ENCODE measurements around the gene IL19. TPM values are rescaled to one million over a fixed set of nuclear protein-coding genes. Genes with fewer than 3 reads are reported as not detected.

The IL19 gene, protein sequence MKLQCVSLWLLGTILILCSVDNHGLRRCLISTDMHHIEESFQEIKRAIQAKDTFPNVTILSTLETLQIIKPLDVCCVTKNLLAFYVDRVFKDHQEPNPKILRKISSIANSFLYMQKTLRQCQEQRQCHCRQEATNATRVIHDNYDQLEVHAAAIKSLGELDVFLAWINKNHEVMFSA
- not detected for polyA plus RNA-seq (ENCODE audit: insufficient read length)

DNA sequence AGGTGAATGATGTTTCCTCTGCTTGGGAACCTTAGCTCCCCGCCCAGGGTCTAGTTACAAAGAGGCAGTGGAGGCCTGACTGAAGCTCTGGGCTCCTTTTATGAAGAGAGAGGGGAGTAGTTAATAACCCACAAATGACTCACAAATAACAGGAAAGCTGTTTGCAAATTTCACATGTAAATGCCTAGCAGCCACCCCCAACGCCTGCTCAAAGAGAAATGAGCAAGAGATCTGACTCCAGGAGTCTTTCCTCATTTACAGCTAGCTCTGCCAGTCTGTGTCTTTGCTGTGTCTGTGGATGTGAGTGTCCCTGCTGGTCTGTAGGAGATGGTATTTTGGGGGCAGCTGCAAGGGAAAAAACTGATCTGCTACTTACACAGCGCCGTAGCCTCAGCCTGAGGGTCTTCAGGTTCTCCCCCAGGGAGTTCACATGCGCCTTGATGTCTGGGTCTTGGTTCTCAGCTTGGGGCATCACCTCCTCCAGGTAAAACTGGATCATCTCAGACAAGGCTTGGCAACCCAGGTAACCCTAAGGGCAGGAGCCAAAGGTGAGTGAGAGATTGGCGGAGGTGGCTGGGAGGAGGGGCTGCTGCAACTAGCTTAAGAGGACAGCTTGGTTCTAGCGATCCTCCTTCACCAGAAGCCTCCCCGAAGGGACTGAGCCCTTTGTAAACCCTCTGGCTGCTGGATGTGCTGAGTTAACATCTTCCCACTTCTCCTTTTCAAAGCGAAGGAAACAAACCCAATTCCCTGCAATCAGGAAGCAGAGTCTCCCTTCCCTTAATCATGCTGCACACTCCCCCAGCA, at the start of gene IL19:
TSS of gene IL19 (plus strand) at position 243 of the 807 bp plus-strand sequence. CDS start 65,890 bp downstream, outside the sequence.
- no peak for DNase-seq (ENCODE audit: low read depth)

DNA sequence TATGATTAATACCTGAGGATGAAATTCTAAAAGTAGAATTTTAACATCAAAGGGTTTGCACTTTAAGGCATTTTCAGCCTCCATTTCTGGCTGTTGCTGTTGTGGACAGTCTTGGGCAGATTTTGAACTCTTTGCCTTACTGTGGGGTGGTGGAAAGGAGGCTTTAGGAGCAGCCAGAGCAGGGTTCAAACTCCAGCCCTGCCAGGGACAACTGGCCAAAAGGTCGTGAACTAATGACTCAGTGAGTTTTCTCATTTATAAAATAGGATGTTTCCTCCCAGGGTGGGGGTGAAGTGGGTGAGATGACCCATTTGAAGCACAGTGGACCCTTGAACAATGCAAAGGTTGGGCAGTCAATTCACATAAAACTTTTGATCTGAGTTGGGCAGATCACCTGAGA, 49.1 kb upstream of the IL19 start:
- DNase-seq (ENCODE audit: low read depth): no peak

DNA sequence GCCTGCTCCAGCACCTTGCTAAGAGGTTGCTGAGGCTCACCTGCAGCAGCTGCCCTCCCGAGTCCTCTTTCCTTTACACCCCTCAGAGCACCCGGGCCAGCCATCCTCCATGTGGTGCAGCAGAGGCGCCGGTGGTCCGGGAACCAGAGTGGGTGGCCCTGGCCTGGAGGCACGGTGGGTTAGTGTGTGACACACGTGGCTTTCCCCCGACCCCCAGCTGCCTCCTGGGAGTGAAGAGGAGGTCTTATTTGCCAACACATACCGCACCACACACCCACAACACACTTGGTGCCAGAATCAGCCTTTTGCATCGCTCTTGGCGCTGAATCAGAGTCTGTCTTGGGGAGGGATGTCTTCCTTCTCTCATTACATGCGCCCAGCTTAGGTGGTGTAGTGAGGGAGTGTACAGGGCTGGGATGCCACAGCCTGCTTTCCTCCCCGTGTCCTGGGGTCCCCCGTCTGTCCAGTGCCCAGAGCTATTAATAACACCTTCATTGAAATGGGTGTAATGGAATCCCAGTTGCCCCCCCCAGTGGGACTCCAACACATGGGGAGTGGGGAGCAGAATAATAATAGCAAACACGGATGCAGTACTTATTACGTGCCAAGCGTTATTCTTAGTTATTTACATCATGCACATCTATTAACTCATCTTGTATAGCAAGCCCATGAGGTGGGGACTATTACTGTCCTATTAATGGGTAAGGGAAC, 47.7 kb upstream of the IL19 start:
- DNase-seq (ENCODE audit: low read depth): no peak

DNA sequence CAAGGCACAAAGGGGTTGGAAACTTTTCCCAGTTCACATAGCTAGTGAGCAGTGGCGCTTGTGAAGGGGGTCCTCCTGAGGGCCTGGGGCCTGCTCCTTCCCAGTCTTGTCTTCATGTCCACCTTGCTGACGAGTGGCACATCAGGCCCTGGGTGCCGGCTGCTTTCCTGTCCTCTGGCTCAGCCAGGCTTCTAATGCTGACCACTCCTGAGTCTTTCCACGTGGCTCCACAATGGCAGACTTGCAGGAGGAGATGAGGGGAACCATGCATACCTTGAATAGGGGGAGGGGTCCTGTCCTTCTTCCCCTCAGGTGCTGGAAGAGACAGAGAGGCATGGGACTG, 47.1 kb upstream of the IL19 start:
- no peak for DNase-seq (ENCODE audit: low read depth)

DNA sequence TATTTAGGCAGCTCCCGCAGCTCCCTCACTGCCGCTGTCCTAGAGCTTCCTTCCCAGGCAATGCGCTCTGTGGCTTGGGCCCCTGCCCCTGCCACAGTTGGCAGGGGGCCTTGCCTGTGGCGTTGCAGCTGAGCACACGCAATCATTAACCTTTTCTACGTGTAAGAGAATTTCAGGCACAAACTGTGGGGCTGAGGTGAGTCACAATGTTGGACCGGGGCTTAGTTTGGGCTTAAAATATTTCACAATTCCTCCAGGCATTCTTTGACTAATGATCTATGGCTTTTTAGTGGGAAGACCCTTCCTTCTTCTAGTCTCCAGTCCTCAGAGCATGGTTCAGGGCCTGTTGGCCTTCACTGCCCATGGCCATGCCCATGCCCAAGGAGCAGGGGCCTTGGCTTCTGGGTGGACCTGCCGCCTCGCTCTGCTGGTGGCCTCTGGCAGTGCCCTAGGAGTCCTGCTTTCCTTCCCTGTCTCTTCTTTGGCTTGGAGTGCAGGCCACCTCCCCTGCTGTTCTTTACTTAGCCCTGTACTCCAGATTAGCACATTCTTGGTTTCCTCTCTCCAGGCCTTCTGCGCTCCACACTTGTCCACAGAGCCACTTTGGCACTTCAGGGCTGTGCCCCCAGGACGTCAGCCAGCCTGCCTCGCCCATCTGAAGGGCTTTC, 46.6 kb upstream of the IL19 start:
- no peak for DNase-seq (ENCODE audit: low read depth)

DNA sequence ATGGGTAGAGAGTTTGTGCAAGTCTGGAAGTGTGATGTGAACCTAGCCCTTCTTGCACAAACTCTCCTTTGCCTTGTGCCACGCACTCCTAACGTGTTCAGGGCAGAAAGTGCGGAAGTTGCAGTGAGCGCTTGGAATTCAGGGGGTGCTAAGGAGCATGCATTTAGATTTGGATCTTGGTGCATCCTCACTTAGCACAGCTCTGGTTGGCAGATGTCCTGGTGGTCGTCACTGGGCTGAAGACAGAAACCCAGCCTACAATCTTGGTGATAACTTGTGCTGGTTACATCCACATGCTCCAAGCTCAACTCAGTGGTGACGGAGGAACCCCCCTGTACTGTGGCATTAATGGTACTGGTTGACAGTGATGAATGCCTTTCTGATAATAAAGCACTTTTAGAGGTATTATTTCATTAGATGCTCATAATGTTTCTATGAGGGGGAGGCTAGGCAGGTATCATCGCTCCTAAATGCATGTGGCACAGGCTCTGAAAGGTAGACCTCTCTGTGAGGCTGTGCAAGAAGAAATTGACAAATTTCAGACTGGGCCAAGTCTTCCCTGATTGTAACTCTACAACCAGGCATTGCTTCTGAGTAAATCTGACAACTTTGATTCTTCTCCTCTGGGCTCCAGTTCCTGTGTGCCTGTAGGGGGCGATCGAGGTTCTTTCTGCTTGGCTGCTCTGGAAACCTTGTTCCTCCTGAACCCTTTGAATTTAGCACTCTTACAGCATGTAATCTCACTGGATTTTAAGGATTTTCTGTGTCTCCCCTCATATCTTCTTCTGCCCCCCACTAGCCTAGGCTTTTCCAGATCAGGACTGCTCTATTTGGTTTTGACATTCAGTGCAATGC, 45.2 kb upstream of the IL19 start:
- DNase-seq (ENCODE audit: low read depth): no peak

DNA sequence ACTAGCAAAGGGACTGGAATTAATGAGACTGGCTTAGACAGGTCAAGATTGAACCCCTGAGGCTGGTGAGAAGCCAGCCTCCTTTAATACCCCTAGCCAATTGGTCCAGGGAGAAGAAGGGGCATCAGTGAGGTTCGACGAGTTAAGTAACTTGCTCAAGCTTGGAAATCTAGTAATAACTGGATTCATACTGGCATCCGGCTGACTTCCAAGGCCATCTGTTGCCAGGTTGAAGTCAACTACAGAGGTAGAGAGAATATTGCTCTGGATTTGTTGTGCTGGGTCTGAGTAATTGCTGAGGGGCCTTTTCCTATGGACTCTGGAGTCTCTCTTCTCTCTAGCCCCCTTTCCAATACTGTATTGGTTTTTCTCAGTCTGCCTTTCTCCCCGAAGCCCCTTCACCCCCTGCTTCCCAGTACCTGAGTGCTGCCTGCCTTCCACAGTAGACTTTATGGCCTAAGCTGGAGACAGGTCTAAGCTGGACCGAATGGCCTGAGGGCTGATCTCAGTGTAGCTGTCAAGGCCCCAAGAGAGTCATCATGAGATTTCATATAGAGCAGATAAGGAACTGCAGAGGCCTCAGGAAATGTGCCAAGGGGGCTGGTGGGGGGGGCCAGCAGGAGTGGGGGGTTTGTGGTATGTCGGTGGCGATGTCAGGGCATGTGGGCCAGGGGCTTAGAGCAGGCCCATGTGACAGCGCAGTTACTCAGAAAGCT, 42.4 kb upstream of the IL19 start:
- no peak for DNase-seq (ENCODE audit: low read depth)

DNA sequence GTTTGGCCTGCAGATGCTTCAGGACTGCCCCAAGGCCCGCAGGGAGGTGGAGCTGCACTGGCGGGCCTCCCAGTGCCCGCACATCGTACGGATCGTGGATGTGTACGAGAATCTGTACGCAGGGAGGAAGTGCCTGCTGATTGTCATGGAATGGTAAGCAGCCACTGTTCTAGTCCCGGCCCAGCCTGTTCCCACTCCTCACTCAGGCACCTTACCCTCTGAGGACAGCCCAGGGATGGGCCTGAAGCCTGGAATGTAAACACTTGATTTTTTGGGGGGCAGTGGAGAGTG, 41.9 kb upstream of the IL19 start:
- DNase-seq (ENCODE audit: low read depth): no peak

DNA sequence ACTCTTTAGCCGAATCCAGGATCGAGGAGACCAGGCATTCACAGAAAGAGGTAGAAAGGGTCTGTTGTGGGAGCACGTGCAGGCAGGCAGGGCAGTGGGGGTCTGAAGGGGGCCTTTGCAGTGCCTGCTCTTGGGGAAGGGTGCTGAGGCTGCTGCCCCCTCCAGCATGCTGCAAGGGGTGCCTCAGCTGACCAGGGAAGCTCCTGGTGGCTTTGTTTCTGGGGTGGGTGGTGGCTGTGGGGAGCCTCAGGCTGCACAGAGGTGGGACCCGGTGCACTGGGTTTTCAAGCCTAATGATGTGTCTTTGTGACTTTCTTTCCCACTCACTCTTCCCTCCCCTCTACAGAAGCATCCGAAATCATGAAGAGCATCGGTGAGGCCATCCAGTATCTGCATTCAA, 41.5 kb upstream of the IL19 start:
- DNase-seq (ENCODE audit: low read depth): no peak

DNA sequence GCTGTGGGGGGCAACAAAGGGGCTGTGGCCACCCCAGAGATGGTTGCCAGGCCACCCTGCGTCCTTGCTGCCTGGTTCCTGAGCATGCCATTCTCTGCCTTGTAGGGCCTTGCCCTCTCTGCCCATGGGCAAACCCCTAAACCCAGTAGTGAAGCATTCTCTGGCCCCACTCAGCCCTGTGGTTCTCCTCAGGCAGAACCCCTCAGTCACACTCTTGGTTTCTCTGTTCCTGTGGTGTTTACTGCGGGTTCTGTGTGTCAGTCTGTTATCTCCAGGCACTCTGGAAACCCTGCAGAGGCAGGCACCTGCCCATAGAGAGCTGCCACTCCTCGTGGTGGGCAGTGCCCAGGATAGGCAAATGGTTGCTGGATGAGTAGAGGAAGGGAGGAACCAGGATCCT, 41.1 kb upstream of the IL19 start:
- DNase-seq (ENCODE audit: low read depth): no peak

DNA sequence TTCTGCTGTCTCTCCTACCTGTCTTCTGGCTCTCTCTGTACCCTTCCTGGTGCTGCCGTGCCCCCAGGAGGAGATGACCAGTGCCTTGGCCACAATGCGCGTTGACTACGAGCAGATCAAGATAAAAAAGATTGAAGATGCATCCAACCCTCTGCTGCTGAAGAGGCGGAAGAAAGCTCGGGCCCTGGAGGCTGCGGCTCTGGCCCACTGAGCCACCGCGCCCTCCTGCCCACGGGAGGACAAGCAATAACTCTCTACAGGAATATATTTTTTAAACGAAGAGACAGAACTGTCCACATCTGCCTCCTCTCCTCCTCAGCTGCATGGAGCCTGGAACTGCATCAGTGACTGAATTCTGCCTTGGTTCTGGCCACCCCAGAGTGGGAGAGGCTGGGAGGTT, 38.1 kb upstream of the IL19 start:
- DNase-seq (ENCODE audit: low read depth): no peak

DNA sequence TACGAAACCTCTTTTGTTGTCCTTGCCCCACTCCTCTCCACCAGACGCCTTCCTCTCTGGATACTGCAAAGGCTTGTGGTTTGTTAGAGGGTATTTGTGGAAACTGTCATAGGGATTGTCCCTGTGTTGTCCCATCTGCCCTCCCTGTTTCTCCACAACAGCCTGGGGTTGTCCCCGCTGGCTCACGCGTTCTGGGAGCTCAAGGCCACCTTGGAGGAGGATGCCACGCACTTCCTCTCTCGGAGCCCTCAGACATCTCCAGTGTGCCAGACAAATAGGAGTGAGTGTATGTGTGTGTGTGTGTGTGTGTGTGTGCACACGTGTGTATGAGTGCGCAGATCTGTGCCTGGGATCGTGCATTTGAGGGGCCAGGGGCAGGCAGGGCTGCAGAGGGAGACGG, 37.6 kb upstream of the IL19 start:
- no peak for DNase-seq (ENCODE audit: low read depth)

DNA sequence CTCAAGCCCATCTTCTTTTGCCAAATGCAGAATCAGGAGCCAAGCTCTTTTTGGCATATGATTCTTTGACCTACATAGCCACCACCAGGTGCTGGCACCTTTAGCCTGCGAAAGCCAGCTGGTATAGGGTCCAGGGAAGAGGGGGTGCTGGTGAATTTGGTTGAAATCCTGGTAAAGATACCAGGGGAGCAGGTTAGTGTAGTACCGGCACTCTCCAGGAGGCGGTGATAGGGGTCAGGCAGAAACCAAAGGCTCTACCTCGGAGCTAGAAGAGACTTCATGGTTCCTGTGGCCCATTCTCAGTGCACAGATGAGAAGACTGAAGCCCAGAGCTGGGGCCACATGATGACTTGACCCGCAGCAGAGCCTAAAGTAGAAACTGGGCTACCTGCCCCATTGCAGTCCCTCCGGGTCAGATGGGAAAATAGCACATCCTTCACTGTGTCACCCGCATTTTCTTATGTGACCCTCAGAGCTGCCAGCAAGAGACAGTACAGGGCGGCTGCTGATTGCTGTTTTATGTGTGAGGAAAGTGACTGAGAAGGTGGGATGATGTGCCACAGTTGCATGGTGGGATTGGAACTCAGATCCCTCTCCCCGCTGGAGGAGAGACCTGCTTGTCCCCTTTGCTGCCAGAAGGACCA, 36.0 kb upstream of the IL19 start:
- no peak for DNase-seq (ENCODE audit: low read depth)

DNA sequence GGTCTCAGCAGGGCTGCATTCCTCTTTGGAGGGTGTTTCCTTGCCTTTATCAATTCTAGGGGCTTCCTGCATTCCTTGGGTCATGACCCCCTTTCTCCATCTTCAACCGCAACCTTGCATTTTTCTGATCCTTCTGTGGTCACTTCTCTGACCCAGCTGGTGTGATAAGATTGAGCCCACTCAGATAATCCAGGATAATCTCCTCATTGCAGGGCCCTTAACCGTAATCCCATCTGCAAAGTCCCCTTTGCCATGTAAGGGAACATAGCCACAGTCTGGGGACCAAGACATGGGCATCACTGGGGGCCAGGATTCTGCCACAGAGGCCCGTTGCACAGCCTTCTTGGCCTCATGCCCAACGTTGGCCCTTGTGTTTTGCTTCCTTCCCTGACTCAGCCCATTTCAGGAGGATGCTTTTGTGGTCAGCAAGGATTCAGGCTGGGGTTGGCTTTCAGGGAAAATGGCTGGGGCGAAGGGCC, 35.0 kb upstream of the IL19 start:
- DNase-seq (ENCODE audit: low read depth): no peak

DNA sequence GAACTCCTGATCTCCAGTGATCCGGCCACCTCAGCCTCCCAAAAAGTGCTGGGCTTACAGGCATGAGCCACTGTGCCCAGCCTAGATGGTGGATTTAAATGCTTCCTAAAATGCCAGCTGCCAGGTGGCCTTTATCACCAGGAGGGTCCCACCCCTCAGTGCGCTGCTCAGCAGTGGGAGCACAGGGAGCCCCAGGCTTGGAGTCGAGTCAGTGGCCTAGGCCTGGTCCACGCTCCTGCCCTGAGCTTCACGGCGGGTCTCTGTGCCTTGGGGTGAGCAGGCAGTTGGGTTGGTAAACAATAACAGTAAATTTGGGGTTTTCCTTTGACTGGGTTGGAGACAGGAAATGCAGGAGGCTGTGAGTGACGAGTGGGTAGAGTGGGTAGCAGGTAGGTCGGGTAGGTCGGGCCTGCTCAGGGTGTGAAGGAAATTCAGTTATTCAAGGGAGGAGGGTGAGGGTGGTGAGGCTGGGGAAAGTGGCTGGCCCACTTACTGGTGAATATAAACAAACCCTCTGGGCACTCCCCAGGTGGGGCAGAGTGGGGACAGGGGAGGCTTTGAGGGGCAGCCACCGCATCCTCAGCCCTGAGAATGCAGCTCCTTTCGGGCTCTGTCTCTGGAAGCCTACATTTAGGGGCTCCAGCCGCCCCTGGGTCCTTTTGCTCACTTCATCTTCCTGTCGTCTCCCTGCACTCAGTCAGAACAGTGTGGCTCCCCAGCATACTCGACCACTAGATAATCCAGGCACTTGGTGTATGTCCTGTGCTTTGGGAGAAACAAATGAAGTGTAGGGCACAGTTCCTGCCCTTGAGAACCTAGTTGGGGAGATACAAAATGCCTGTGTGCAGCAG, 33.5 kb upstream of the IL19 start:
- DNase-seq (ENCODE audit: low read depth): no peak

DNA sequence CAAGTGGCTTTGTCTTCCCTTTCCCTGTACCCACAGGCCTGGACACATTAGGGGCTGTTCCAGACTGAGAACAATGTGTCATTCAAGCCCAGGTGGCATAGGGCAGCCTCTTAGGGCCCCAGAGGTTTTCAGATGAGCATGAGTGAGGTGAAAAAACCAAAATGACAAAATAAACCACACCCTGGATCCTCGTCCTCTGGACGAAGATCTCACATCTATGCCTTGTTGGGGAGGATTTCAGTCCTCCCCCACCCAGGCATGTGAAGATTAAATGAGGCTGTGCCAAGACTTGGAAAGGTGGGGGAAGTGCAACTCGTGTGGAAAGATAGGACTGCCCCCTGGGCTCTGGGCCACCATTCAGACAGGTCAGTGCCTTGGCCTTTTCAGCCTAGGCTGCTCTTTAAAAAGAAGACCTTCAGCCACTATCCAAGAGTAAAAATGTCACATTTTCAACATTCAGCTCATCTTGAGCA, 32.8 kb upstream of the IL19 start:
- no peak for DNase-seq (ENCODE audit: low read depth)

DNA sequence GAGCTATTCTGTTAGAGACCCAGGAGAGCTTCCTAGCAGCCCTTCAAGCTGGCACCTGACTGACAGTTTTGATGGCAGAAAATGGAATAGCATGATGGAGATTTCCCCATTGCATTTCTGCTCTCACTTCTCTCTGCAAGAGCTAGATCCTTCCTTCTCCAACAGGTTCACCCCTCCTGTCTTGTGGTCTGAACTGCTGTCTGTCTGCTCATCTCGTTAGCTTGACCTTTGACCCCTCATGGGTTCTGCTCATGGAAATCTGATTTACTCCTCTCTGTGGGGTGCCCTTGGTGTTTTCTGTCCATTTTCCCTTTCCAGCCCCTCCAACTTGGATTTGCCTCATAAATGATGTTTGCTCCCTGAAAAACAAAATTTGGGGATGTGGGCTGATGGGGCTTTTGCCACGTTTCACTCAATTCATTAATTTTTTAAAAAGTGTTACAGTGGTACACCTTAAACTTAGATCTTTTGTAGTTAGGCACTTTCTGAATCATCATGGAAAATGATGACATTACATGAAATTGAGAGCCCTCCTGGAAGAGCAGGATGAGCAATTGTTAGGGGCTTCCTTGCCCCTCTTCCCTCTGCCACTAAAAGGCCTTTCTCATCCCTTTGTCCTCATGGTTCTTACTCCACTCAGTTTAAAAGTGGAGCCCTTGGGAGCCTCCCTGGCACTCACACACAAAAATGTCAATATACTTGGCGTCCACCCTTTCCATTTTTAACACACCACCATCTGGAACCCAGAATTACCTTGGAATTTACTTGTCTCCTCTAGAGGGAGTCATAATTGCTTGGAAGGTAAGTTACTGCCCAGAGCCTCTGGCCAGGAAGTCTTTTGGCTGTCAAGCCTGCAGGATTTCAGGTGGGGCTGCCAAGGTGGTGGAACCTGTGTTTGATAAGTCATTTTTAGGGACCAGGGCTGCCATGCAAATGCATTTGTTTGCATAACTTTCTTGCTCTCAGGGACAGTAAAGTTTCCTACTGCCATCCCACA, 31.9 kb upstream of the IL19 start:
- DNase-seq (ENCODE audit: low read depth): no peak

Measured in forelimb muscle (tissue), 1 donor.